GOT3 (cell line): ENCODE data around the gene KLLN.
A peak's percentile ranks its signal among the peaks of the same experiment; 100 is the strongest.
"Not testable (repeated sequence)": the region's sequence is repeated elsewhere in the genome, so short reads cannot be mapped to it uniquely, and the experiment has no call there.

Experiments
- DNase-seq: peaks from one replicate; lab custom pipeline; 2025; ENCODE audit warnings: mixed read lengths; lab: John Stamatoyannopoulos, UW

The KLLN gene

GRCh38 chr10:87842776-87843497 lies 20.4 kb downstream of the KLLN start:
- DNase-seq: no peak

GRCh38 chr10:87842220-87842641 lies 21.1 kb downstream of the KLLN start:
- no peak for DNase-seq

- no peak for DNase-seq
These were observed 22.1 kb downstream of the KLLN start for GRCh38 chr10:87841186-87841585.

GRCh38 chr10:87838650-87839049 lies 24.7 kb downstream of the KLLN start:
- DNase-seq: no peak

- no peak for DNase-seq
These were observed 25.9 kb downstream of the KLLN start for GRCh38 chr10:87837445-87837844.

- no peak for DNase-seq
These were observed 27.2 kb downstream of the KLLN start for GRCh38 chr10:87836098-87836497.

- no peak for DNase-seq
These were observed 33.2 kb downstream of the KLLN start for GRCh38 chr10:87829986-87830729.

GRCh38 chr10:87829051-87829450 lies 34.3 kb downstream of the KLLN start:
- DNase-seq: not testable (repeated sequence)

GRCh38 chr10:87827681-87828080 lies 35.7 kb downstream of the KLLN start:
- no peak for DNase-seq

- DNase-seq: no peak
These were observed 36.7 kb downstream of the KLLN start for GRCh38 chr10:87826653-87827052.

- no peak for DNase-seq
These were observed 44.1 kb downstream of the KLLN start for GRCh38 chr10:87819289-87819585.

GRCh38 chr10:87818505-87819288 lies 44.6 kb downstream of the KLLN start:
- no peak for DNase-seq

GRCh38 chr10:87817609-87818504 lies 45.5 kb downstream of the KLLN start, which contains the start of gene ATAD1:
TSS of gene ATAD1 (minus strand) at chr10:87818226. CDS start at chr10:87814599, 3,627 bp downstream.
- DNase-seq: peak; percentile 50

GRCh38 chr10:87816898-87817608 lies 46.3 kb downstream of the KLLN start:
- DNase-seq: no peak

- DNase-seq: no peak
These were observed 47.0 kb downstream of the KLLN start for GRCh38 chr10:87816163-87816897.
